ENCODE results near the gene AASDH. TPM values are rescaled to one million over a fixed set of nuclear protein-coding genes. Genes with fewer than 3 reads are reported as not detected.

Gene AASDH
- total RNA-seq, 2 donors from 2014 or later, result 12.8 to 18.5 TPM

DNA sequence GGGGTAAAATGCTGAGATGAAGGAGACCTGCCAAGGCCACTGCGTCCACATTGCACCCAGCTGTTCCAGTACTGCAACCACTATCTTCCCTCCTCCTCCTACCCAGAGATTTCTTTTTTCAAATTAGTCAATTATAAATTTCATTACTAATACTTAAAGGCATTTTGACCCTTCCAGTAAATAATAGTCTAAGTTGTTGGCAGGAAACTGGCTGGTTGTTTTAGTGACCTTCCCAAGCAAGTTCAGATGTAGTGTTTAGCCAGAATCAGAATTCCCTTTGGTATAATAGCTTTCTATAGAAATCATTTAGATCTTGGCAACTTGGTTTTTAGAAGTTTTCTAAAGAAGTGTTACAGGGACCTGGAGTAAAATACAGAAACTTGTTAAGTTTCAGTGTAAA is 66.0 kb downstream of the AASDH start:
- no peaks in the 10 kb centered on the region for H3K36me3 ChIP-seq
- no peak overlapping the region for H3K27ac ChIP-seq
- TF ChIP-seq, protein P1, sequence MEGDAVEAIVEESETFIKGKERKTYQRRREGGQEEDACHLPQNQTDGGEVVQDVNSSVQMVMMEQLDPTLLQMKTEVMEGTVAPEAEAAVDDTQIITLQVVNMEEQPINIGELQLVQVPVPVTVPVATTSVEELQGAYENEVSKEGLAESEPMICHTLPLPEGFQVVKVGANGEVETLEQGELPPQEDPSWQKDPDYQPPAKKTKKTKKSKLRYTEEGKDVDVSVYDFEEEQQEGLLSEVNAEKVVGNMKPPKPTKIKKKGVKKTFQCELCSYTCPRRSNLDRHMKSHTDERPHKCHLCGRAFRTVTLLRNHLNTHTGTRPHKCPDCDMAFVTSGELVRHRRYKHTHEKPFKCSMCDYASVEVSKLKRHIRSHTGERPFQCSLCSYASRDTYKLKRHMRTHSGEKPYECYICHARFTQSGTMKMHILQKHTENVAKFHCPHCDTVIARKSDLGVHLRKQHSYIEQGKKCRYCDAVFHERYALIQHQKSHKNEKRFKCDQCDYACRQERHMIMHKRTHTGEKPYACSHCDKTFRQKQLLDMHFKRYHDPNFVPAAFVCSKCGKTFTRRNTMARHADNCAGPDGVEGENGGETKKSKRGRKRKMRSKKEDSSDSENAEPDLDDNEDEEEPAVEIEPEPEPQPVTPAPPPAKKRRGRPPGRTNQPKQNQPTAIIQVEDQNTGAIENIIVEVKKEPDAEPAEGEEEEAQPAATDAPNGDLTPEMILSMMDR (IDR thresholded peaks at IDR 0.05), result no peak
- TF ChIP-seq POLR2AphosphoS5 (IDR thresholded peaks at IDR 0.05), result no peak
- no peak for TF ChIP-seq POLR2A (IDR thresholded peaks at IDR 0.05)
- DNase-seq (ENCODE audit: low spot score), result no peak
- H3K27me3 ChIP-seq (replicated peaks; ENCODE audit: insufficient read depth), result no peaks in the 10 kb centered on the region
- no peak overlapping the region for H3K4me3 ChIP-seq
- 92% methylated on average over 1 of the region's 1 CpG for WGBS
- intact Hi-C loops (cut with DNase I), result no loop called here
- no peaks in the 10 kb centered on the region for H3K9me3 ChIP-seq
- no peaks in the 10 kb centered on the region for H3K4me1 ChIP-seq (replicated peaks)

DNA sequence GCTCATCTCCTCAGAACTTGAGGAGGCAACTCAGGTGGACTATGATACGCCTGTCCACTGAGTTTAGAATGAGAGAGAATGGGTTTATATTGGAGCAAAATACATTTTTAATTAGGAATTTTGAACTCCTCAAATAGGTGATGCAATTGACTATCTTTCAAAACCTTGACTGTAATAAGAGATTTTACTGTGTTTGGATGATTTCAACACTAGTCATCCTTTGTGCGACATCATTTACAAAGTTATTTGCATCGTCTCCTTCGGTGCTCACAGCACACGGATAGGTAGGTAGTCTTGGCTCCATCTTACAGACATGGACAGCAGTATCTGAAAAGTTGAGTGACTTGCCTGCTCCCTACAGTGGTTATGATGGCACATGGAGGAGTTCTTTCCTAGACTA is 67.0 kb downstream of the AASDH start:
- 90% methylated on average over 5 of the region's 5 CpGs for WGBS
- Histone ChIP-seq H3K9me3 (no peaks in the 10 kb centered on the region), H3K4me1 (replicated peaks) (no peaks in the 10 kb centered on the region), H3K4me3 (no peak overlapping the region), H3K36me3 (no peaks in the 10 kb centered on the region), H3K27ac (no peak overlapping the region), H3K27me3 (replicated peaks; ENCODE audit: insufficient read depth) (no peaks in the 10 kb centered on the region)
- intact Hi-C loops (cut with DNase I), result no loop called here
- DNase-seq (ENCODE audit: low spot score), result no peak
- TF ChIP-seq POLR2A (IDR thresholded peaks at IDR 0.05) (no peak), POLR2AphosphoS5 (IDR thresholded peaks at IDR 0.05) (no peak)
- TF ChIP-seq, protein P1 (IDR thresholded peaks at IDR 0.05), result no peak

DNA sequence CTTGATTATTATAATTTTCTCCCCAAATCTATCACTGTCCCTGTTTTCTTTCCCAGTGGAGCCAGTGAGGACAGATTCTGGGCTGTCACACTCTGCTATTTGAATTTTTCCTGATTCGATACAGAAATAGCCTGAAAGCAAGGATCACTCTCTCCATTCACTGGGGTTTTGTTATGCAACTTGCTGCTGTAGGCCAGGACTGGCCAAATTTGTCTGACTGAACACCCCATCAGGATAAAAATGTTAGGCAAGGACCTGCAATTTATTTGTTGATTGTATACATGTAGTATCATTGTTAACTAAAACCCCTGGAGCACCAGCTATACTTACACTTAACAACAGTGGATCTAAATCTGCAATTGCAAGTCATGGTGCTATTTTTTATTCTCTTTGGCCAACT is 68.7 kb downstream of the AASDH start:
- H3K36me3 ChIP-seq, result no peaks in the 10 kb centered on the region
- no peaks in the 10 kb centered on the region for H3K27me3 ChIP-seq (replicated peaks; ENCODE audit: insufficient read depth)
- no peaks in the 10 kb centered on the region for H3K9me3 ChIP-seq
- TF ChIP-seq POLR2A (IDR thresholded peaks at IDR 0.05) (no peak), POLR2AphosphoS5 (IDR thresholded peaks at IDR 0.05) (no peak)
- TF ChIP-seq, protein P1 (IDR thresholded peaks at IDR 0.05), result no peak
- no peaks in the 10 kb centered on the region for H3K4me1 ChIP-seq (replicated peaks)
- 80% methylated on average over 1 of the region's 1 CpG for WGBS
- H3K4me3 ChIP-seq, result no peak overlapping the region
- DNase-seq (ENCODE audit: low spot score), result no peak
- no peak overlapping the region for H3K27ac ChIP-seq
- intact Hi-C loops (cut with DNase I), result no loop called here

DNA sequence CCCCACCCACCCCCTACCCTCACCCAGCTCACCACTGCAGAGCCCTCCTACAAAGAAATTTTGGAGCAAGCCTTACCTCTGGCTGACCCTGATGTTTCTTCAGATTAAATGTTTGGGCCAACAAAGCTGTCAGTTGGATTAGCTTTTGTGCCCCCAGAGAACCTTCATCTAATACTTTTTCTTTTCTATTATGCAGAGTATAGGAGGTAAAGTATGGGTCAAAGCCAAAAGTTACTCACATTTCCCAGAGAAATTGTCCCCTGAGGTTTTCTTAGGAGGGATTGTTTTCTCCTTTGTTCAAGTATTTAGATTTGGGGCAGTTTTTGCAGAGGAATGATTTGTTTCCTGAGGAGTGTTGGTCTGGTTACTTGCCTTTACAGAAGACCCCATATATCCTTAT is 69.5 kb downstream of the AASDH start:
- intact Hi-C loops (cut with DNase I), result no loop called here
- DNase-seq (ENCODE audit: low spot score), result no peak
- Histone ChIP-seq H3K4me1 (replicated peaks) (no peaks in the 10 kb centered on the region), H3K36me3 (no peaks in the 10 kb centered on the region), H3K27ac (no peak overlapping the region), H3K27me3 (replicated peaks; ENCODE audit: insufficient read depth) (no peaks in the 10 kb centered on the region), H3K4me3 (no peak overlapping the region), H3K9me3 (no peaks in the 10 kb centered on the region)
- TF ChIP-seq POLR2AphosphoS5 (IDR thresholded peaks at IDR 0.05) (no peak), POLR2A (IDR thresholded peaks at IDR 0.05) (no peak)
- TF ChIP-seq, protein P1 (IDR thresholded peaks at IDR 0.05), result no peak

DNA sequence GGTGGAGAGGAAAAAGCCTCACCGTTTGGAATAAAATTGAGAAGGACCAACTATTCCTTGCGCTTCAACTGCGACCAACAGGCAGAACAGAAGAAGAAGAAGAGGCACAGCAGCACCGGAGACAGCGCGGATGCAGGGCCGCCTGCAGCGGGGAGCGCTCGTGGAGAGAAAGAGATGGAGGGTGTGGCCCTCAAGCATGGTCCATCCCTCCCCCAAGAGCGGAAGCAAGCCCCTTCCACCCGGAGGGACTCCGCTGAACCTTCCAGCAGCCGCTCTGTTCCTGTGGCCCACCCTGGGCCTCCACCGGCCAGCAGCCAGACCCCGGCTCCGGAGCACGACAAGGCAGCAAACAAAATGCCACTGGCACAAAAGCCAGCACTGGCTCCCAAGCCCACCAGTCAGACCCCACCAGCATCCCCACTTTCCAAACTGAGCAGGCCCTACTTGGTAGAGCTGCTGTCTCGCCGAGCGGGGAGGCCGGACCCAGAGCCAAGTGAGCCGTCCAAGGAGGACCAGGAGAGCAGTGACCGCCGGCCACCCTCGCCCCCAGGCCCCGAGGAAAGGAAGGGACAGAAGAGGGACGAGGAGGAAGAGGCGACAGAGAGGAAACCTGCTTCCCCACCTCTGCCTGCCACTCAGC is 71.2 kb downstream of the AASDH start:
- intact Hi-C loops (cut with DNase I), result no loop called here
- Histone ChIP-seq H3K27ac (no peak overlapping the region), H3K4me1 (replicated peaks) (no peaks in the 10 kb centered on the region), H3K9me3 (no peaks in the 10 kb centered on the region), H3K4me3 (no peak overlapping the region), H3K36me3 (no peaks in the 10 kb centered on the region), H3K27me3 (replicated peaks; ENCODE audit: insufficient read depth) (no peaks in the 10 kb centered on the region)
- DNase-seq (ENCODE audit: low spot score), result no peak
- 97% methylated on average over 29 of the region's 29 CpGs for WGBS
- TF ChIP-seq POLR2AphosphoS5 (IDR thresholded peaks at IDR 0.05), result no peak
- TF ChIP-seq, protein P1 (IDR thresholded peaks at IDR 0.05), result no peak
- TF ChIP-seq POLR2A (IDR thresholded peaks at IDR 0.05), result no peak

Data from prostate gland (tissue), 2 donors.